AG04449 (cell line): ENCODE measurements around the gene KAZN.

ENCODE experiments used
- CTCF ChIA-PET: fragments of 350-600 bp; formaldehyde crosslinking; extraction: SDS; loops from one replicate; lab custom pipeline; 2021; ENCODE audit warnings: antibody characterized with exemption; lab: Yijun Ruan, JAX
- POLR2A ChIA-PET: fragments of 400-600, 350-600 bp; formaldehyde crosslinking; extraction: SDS; loops from one replicate; lab custom pipeline; 2020; ENCODE audit warnings: antibody characterized with exemption, inconsistent platforms; lab: Yijun Ruan, JAX
- DNase-seq: peaks from one replicate; pipeline ENCODE4 v3.0.0-alpha.2; 2010; ENCODE audit warnings: low read depth, low spot score
- H3K4me3 ChIP-seq: 2 replicates; pipeline ENCODE4 v1.5.1; 2011; ENCODE audit warnings: low read depth, mild to moderate bottlenecking, control low read depth, low read length
- CTCF ChIP-seq: IDR thresholded peaks from one replicate; pipeline ENCODE4 v1.5.1; 2011; ENCODE audit warnings: mild to moderate bottlenecking, moderate library complexity, low read length, control low read depth, inconsistent platforms; ENCODE audit not compliant: insufficient read depth; ENCODE audit errors: missing control alignments

Gene KAZN

GRCh38 chr1:15017120-15017519, 418.6 kb downstream of the KAZN start:
- CTCF ChIA-PET = interaction anchor here (1.5 to 5.4 kb wide), 2 partner anchors 10 to 102 kb away, joined by 4 to 41 read pairs; no protein-coding TSS in a partner anchor

GRCh38 chr1:15018767-15019166, 420.3 kb downstream of the KAZN start:
- TF ChIP-seq CTCF = no peak
- ChIA-PET CTCF (interaction anchor here (3.1 kb wide), 1 partner anchor 9 kb away, joined by 23 read pairs; no protein-coding TSS in a partner anchor), POLR2A (no interaction called here)
- H3K4me3 ChIP-seq = no peak overlapping the region
- no peak for DNase-seq

More at GRCh38 chr1:15017120-15017519, 418.6 kb downstream of the KAZN start:
- TF ChIP-seq CTCF = no peak
- no peak overlapping the region for H3K4me3 ChIP-seq
- no peak for DNase-seq
- POLR2A ChIA-PET = no interaction called here

GRCh38 chr1:15020943-15021745, 422.7 kb downstream of the KAZN start:
- no peak for TF ChIP-seq CTCF

GRCh38 chr1:15022048-15022447, 423.6 kb downstream of the KAZN start:
- no peak for DNase-seq
- no peak for TF ChIP-seq CTCF
- no peak overlapping the region for H3K4me3 ChIP-seq
- CTCF ChIA-PET = interaction anchor here (0.7 to 1.0 kb wide), 2 partner anchors 12 to 242 kb away, joined by 3 read pairs; no protein-coding TSS in a partner anchor
- POLR2A ChIA-PET = no interaction called here

More at GRCh38 chr1:15020943-15021745, 422.7 kb downstream of the KAZN start:
- ChIA-PET CTCF (interaction anchor here (1.7 kb wide), 1 partner anchor 12 kb away, joined by 3 read pairs; no protein-coding TSS in a partner anchor), POLR2A (no interaction called here)
- H3K4me3 ChIP-seq = no peak overlapping the region
- no peak for DNase-seq

- TF ChIP-seq CTCF = no peak
- ChIA-PET CTCF (interaction anchor here (0.8 to 1.1 kb wide), 2 partner anchors 10 to 80 kb away, joined by 3 read pairs; no protein-coding TSS in a partner anchor), POLR2A (no interaction called here)
- no peak for DNase-seq
- no peak overlapping the region for H3K4me3 ChIP-seq
These were observed 424.7 kb downstream of the KAZN start for GRCh38 chr1:15023205-15023604.

GRCh38 chr1:15023976-15024375, 425.5 kb downstream of the KAZN start:
- ChIA-PET POLR2A (no interaction called here), CTCF (interaction anchor here (0.8 to 1.1 kb wide), 2 partner anchors 9 to 10 kb away, joined by 3 read pairs; no protein-coding TSS in a partner anchor)
- DNase-seq = no peak
- no peak overlapping the region for H3K4me3 ChIP-seq
- TF ChIP-seq CTCF = no peak
